Suprapubic skin (tissue), 4 donors: ENCODE measurements around the gene PRKCG. TPM values are rescaled to one million over a fixed set of nuclear protein-coding genes. Genes with fewer than 3 reads are reported as not detected.

Source experiments
- DNase-seq, 2 donors: peaks; one replicate each; pipeline ENCODE4 v3.0.0-alpha.2; 2019; ENCODE audit warnings: low spot score in 2 of 2
- H3K27ac ChIP-seq: fragments of 200-600 bp; sonication (generic); one replicate; pipeline ENCODE4 v1.5.1; 2019
- H3K27me3 ChIP-seq: fragments of 200-600 bp; sonication (generic); one replicate; pipeline ENCODE4 v1.5.1; 2019
- H3K36me3 ChIP-seq: fragments of 200-600 bp; sonication (generic); one replicate; pipeline ENCODE4 v1.5.1; 2019
- H3K4me1 ChIP-seq: fragments of 200-600 bp; sonication (generic); one replicate; pipeline ENCODE4 v1.5.1; 2019
- H3K4me3 ChIP-seq: fragments of 200-600 bp; sonication (generic); one replicate; pipeline ENCODE4 v1.5.1; 2019; ENCODE audit warnings: mild to moderate bottlenecking
- H3K9me3 ChIP-seq: fragments of 200-600 bp; sonication (generic); one replicate; pipeline ENCODE4 v1.5.1; 2019
- EP300 ChIP-seq: sonication (generic); formaldehyde crosslinking; IDR thresholded peaks from one replicate; pipeline ENCODE4 v1.6.1; 2017; ENCODE audit warnings: antibody characterized with exemption
- POLR2A ChIP-seq, 2 donors: fragments of 450-650 bp; IDR thresholded peaks; one replicate each; pipeline ENCODE4 v1.6.1; 2017; ENCODE audit warnings: antibody characterized with exemption in 2 of 2, mild to moderate bottlenecking in 2 of 2, moderate library complexity in 2 of 2
- POLR2AphosphoS5 ChIP-seq, 3 donors: sonication (generic); formaldehyde crosslinking; IDR thresholded peaks; one replicate each; pipeline ENCODE4 v1.6.1; 2017; ENCODE audit warnings: antibody characterized with exemption in 3 of 3
- WGBS: methylation state at CpG from one replicate; pipeline ENCODE4 v1.1.5; 2018; 5-methylcytosine and 5-hydroxymethylcytosine counted together
- total RNA-seq, 4 donors: library from RNA; depleted of rRNA; stranded (reverse); fragments of >200 nt; gene quantifications; one replicate each; pipeline ENCODE4 v1.1.0, GENCODE V29; 2016
- TF ChIP-seq, protein P1 (sequence below), 2 donors: fragments of 200-600 bp in 1 of 2; fragments of 450-650 bp in 1 of 2; sonication (generic) in 1 of 2; IDR thresholded peaks; one replicate each; pipeline ENCODE4 v1.5.1; 2016 to 2019; ENCODE audit warnings: antibody characterized with exemption in 2 of 2, mild to moderate bottlenecking in 1 of 2, moderate library complexity in 1 of 2

Gene PRKCG
- total RNA-seq, 4 donors from 2014 or later = not detected

DNA sequence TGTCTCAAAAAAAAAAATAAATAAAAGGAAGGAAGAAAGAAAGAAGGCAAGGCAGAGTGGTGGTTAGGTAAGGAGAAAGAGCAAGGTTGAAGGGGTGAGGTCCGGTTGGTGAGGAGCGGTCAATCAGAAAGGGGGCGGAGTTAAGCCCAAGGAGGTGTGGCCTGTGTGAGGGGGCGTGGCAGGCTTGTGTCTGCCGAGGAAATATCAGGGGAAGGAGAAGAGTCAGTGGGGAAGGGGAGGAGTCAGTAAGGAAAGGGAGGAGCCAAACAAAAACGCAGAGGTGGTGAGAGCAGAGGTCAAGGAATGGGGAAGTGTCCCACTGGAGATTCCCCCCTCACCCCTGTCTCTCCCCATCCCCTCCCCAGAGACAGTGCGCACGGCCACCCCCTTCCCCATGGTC is 33.0 kb downstream of the PRKCG start:
- TF ChIP-seq POLR2AphosphoS5 (IDR thresholded peaks at IDR 0.05) (no peak), POLR2A (IDR thresholded peaks at IDR 0.05) (no peak), EP300 (no peak)
- TF ChIP-seq, protein P1, sequence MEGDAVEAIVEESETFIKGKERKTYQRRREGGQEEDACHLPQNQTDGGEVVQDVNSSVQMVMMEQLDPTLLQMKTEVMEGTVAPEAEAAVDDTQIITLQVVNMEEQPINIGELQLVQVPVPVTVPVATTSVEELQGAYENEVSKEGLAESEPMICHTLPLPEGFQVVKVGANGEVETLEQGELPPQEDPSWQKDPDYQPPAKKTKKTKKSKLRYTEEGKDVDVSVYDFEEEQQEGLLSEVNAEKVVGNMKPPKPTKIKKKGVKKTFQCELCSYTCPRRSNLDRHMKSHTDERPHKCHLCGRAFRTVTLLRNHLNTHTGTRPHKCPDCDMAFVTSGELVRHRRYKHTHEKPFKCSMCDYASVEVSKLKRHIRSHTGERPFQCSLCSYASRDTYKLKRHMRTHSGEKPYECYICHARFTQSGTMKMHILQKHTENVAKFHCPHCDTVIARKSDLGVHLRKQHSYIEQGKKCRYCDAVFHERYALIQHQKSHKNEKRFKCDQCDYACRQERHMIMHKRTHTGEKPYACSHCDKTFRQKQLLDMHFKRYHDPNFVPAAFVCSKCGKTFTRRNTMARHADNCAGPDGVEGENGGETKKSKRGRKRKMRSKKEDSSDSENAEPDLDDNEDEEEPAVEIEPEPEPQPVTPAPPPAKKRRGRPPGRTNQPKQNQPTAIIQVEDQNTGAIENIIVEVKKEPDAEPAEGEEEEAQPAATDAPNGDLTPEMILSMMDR (IDR thresholded peaks at IDR 0.05) = no peak
- WGBS = 64% methylated on average over 8 of the region's 8 CpGs

DNA sequence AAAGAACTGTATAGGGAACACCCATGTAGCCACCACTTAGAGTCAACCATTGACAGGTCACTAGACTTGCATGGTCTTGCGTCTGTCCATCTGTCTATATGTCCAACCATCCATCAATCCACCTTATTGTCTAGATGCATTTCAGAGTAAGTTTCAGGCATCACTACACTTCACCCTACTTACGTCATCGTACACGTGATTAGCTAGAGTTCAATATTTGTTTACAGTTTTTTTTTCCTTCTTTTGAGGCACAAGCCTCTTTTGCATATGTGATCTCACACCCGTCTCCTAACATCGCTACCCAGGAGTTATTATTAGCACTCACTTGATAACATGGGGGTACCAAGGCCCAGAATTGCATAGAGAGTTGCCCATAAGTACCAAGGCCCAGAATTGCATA is 34.0 kb downstream of the PRKCG start:
- Histone ChIP-seq H3K4me3 (no peak overlapping the region), H3K27ac (no peak overlapping the region), H3K9me3 (no peaks in the 10 kb centered on the region), H3K27me3 (peaks cover 41% of the 10 kb centered on the region), H3K36me3 (no peaks in the 10 kb centered on the region), H3K4me1 (no peaks in the 10 kb centered on the region)
- TF ChIP-seq, protein P1 (IDR thresholded peaks at IDR 0.05) = no peak
- TF ChIP-seq POLR2AphosphoS5 (IDR thresholded peaks at IDR 0.05) = no peak
- no peak for TF ChIP-seq EP300
- TF ChIP-seq POLR2A (IDR thresholded peaks at IDR 0.05) = no peak
- 71% methylated on average over 6 of the region's 6 CpGs for WGBS
- no peak for DNase-seq

More for the DNA sequence above, 33.0 kb downstream of the PRKCG start:
- no peak for DNase-seq
- Histone ChIP-seq H3K27me3 (peaks cover 51% of the 10 kb centered on the region), H3K36me3 (no peaks in the 10 kb centered on the region), H3K4me1 (no peaks in the 10 kb centered on the region), H3K9me3 (no peaks in the 10 kb centered on the region), H3K4me3 (no peak overlapping the region), H3K27ac (no peak overlapping the region)

DNA sequence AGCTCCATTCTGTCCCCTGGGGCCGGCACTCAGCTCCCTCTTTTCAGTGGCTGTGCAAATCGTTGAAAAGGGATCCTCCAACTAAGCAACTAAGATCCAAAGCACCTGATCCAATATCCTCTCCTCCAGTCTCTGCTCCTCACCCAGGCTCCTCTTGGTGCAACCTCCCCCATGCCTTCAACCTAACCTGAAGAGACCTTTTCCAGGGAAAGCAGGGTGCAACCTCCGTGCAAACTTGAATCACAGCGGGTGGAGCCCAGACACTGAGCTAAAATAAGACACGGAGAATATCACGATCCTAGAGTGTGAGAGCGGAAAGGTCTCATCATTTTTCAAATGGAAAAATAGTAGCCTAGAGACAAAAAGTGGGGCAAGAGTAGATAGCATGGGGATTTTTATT is 35.4 kb downstream of the PRKCG start:
- 83% methylated on average over 7 of the region's 7 CpGs for WGBS
- H3K36me3 ChIP-seq = no peaks in the 10 kb centered on the region
- TF ChIP-seq EP300 (no peak), POLR2AphosphoS5 (IDR thresholded peaks at IDR 0.05) (no peak), POLR2A (IDR thresholded peaks at IDR 0.05) (no peak)
- TF ChIP-seq, protein P1 (IDR thresholded peaks at IDR 0.05) = no peak
- H3K4me1 ChIP-seq = no peaks in the 10 kb centered on the region
- H3K27ac ChIP-seq = no peak overlapping the region
- H3K9me3 ChIP-seq = no peaks in the 10 kb centered on the region
- DNase-seq = no peak
- no peak overlapping the region for H3K4me3 ChIP-seq
- peaks cover 27% of the 10 kb centered on the region for H3K27me3 ChIP-seq

DNA sequence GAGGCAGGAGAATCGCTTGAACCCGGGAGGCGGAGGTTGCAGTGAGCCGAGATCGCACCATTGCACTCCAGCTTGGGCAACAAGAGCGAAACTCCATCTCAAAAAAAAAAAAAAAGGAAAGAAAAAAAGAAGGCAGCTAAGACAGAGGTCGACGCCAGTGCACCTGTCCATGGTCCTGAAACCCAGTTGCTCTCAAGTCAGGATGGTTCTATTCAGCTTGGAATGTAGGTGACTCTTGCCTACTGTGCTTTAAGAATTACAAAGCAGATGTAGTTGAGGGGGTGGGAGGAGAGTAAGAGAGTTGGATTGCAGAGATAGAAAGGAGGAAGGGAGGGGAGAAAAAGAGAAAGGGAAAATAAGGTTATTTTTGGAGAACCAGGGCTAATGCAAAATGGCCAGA is 45.7 kb downstream of the PRKCG start:
- Histone ChIP-seq H3K4me3 (no peak overlapping the region), H3K27me3 (no peaks in the 10 kb centered on the region), H3K9me3 (no peaks in the 10 kb centered on the region), H3K36me3 (no peaks in the 10 kb centered on the region), H3K4me1 (no peaks in the 10 kb centered on the region), H3K27ac (no peak overlapping the region)
- 52% methylated on average over 8 of the region's 8 CpGs for WGBS
- DNase-seq = no peak
- TF ChIP-seq POLR2A (IDR thresholded peaks at IDR 0.05) (no peak), POLR2AphosphoS5 (IDR thresholded peaks at IDR 0.05) (no peak), EP300 (no peak)
- TF ChIP-seq, protein P1 (IDR thresholded peaks at IDR 0.05) = no peak

DNA sequence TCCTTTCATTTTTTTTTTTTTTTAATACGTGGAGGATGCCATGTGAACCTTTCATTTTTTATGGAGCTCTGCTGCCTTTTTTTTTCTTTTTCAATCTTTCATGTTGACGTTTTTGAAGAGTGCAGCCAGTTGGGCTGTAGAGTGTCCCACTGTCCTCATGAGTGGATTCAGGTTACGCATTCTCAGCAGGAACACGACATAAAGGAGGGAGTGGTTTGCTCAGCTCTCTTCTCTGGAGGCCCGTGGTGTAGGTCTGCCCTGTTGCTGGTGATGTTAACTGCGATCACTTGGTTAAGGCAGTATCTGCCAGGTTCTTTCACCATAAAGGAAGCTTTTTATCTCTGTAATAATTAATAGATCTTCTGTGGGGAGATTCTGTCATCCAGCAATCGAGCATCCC is 54.0 kb downstream of the PRKCG start:
- no peaks in the 10 kb centered on the region for H3K4me1 ChIP-seq
- H3K4me3 ChIP-seq = no peak overlapping the region
- no peak overlapping the region for H3K27ac ChIP-seq
- no peaks in the 10 kb centered on the region for H3K9me3 ChIP-seq
- WGBS = 41% methylated on average over 7 of the region's 7 CpGs
- peaks cover 28% of the 10 kb centered on the region for H3K27me3 ChIP-seq
- no peak for DNase-seq
- no peak for TF ChIP-seq POLR2AphosphoS5 (IDR thresholded peaks at IDR 0.05)
- TF ChIP-seq, protein P1 (IDR thresholded peaks at IDR 0.05) = no peak
- no peaks in the 10 kb centered on the region for H3K36me3 ChIP-seq
